H9 (cell line): ENCODE measurements around the gene FLCN. TPM values are rescaled to one million over a fixed set of nuclear protein-coding genes. Genes with fewer than 3 reads are reported as not detected.

Experiments used
- DNase-seq: peaks from one replicate; pipeline ENCODE4 v3.0.0-alpha.2; 2017
- H2AFZ ChIP-seq: one replicate; pipeline ENCODE4 v1.6.1; 2013; ENCODE audit warnings: mild to moderate bottlenecking, low read length, control low read depth, moderate library complexity
- H2AK5ac ChIP-seq: 2 replicates; pipeline ENCODE4 v1.6.1; 2013; ENCODE audit warnings: low read length, control low read depth, mixed read lengths; ENCODE audit not compliant: insufficient read length
- H2BK120ac ChIP-seq: one replicate; pipeline ENCODE4 v1.6.1; 2013; ENCODE audit warnings: low read depth, mild to moderate bottlenecking, low read length, control low read depth, inconsistent platforms; ENCODE audit not compliant: poor library complexity, severe bottlenecking
- H2BK12ac ChIP-seq: 2 replicates; pipeline ENCODE4 v1.6.1; 2013; ENCODE audit warnings: low read length, control low read depth, mixed read lengths, low read depth; ENCODE audit not compliant: insufficient read length
- H2BK15ac ChIP-seq: 2 replicates; pipeline ENCODE4 v1.6.1; 2013; ENCODE audit warnings: low read depth, low read length, control low read depth
- H2BK20ac ChIP-seq: one replicate; pipeline ENCODE4 v1.6.1; 2013; ENCODE audit warnings: low read depth, mild to moderate bottlenecking, low read length, control low read depth, inconsistent platforms; ENCODE audit not compliant: poor library complexity, severe bottlenecking
- H2BK5ac ChIP-seq: 2 replicates; pipeline ENCODE4 v1.6.1; 2013; ENCODE audit warnings: low read length, control low read depth, mixed read lengths; ENCODE audit not compliant: insufficient read length
- H3K14ac ChIP-seq: 2 replicates; pipeline ENCODE4 v1.6.1; 2013; ENCODE audit warnings: low read length, control low read depth; ENCODE audit not compliant: insufficient read depth
- H3K18ac ChIP-seq: 2 replicates; pipeline ENCODE4 v1.6.1; 2013; ENCODE audit warnings: low read depth, mild to moderate bottlenecking, mixed read lengths, low read length, control low read depth; ENCODE audit not compliant: insufficient read length
- H3K23ac ChIP-seq: 2 replicates; pipeline ENCODE4 v1.6.1; 2013; ENCODE audit warnings: low read length, control low read depth, mixed read lengths, low read depth; ENCODE audit not compliant: insufficient read length
- H3K23me2 ChIP-seq: 2 replicates; pipeline ENCODE4 v1.6.1; 2013; ENCODE audit warnings: low read depth, mild to moderate bottlenecking, mixed read lengths, low read length, control low read depth; ENCODE audit not compliant: insufficient read length, poor library complexity, severe bottlenecking
- H3K27ac ChIP-seq: 2 replicates; pipeline ENCODE4 v1.5.1; 2013; ENCODE audit warnings: low read length, control low read depth, mixed read lengths, low read depth; ENCODE audit not compliant: insufficient read length
- H3K27me3 ChIP-seq: 2 replicates; pipeline ENCODE4 v1.6.1; 2013; ENCODE audit warnings: low read length, control low read depth, inconsistent platforms; ENCODE audit not compliant: insufficient read depth
- H3K4ac ChIP-seq: 2 replicates; pipeline ENCODE4 v1.6.1; 2013; ENCODE audit warnings: low read depth, mild to moderate bottlenecking, control low read depth, inconsistent platforms, low read length, moderate library complexity
- H3K4me1 ChIP-seq: 2 replicates; pipeline ENCODE4 v1.6.1; 2013; ENCODE audit warnings: low read length, control low read depth, inconsistent platforms; ENCODE audit not compliant: insufficient read depth
- H3K4me2 ChIP-seq: 2 replicates; pipeline ENCODE4 v1.6.1; 2013; ENCODE audit warnings: low read length, control low read depth, mixed read lengths; ENCODE audit not compliant: insufficient read length, insufficient read depth
- H3K56ac ChIP-seq: 2 replicates; pipeline ENCODE4 v1.6.1; 2013; ENCODE audit warnings: low read depth, mild to moderate bottlenecking, mixed read lengths, low read length, control low read depth; ENCODE audit not compliant: insufficient read length
- H3K79me1 ChIP-seq: 2 replicates; pipeline ENCODE4 v1.6.1; 2013; ENCODE audit warnings: low read depth, mild to moderate bottlenecking, moderate library complexity, low read length, control low read depth, inconsistent platforms; ENCODE audit not compliant: insufficient read depth, poor library complexity, severe bottlenecking
- H3K79me2 ChIP-seq: 2 replicates; pipeline ENCODE4 v1.6.1; 2013; ENCODE audit warnings: low read length, control low read depth, inconsistent platforms; ENCODE audit not compliant: insufficient read depth
- H3K9ac ChIP-seq: 2 replicates; pipeline ENCODE4 v1.6.1; 2013; ENCODE audit warnings: low read length, control low read depth, mixed read lengths; ENCODE audit not compliant: insufficient read length; ENCODE audit errors: extremely low read depth
- H3K9me3 ChIP-seq: one replicate; pipeline ENCODE4 v1.6.1; 2013; ENCODE audit warnings: low read depth, low read length, inconsistent platforms; ENCODE audit not compliant: control insufficient read depth
- H3T11ph ChIP-seq: one replicate; pipeline ENCODE4 v1.6.1; 2013; ENCODE audit warnings: mild to moderate bottlenecking, low read length, control low read depth, inconsistent platforms
- H4K20me1 ChIP-seq: one replicate; pipeline ENCODE4 v1.6.1; 2013; ENCODE audit not compliant: control insufficient read depth, insufficient read length, insufficient read depth
- H4K5ac ChIP-seq: 2 replicates; pipeline ENCODE4 v1.6.1; 2013; ENCODE audit warnings: low read depth, mild to moderate bottlenecking, mixed read lengths, low read length, control low read depth; ENCODE audit not compliant: insufficient read length
- H4K8ac ChIP-seq: replicated peaks from 2 replicates; pipeline ENCODE4 v1.6.1; 2013; ENCODE audit warnings: low read length, control low read depth, mixed read lengths, low read depth; ENCODE audit not compliant: insufficient read length
- H4K91ac ChIP-seq: 2 replicates; pipeline ENCODE4 v1.6.1; 2013; ENCODE audit warnings: low read depth, mild to moderate bottlenecking, moderate library complexity, mixed read lengths, low read length, control low read depth; ENCODE audit not compliant: insufficient read length
- H3K27ac Mint-ChIP-seq, 3 experiments: 2 replicates in 2 of 3; 3 replicates in 1 of 3; pipeline ENCODE4 v1.8.0; 2020 to 2021; ENCODE audit warnings: mixed read lengths in 3 of 3, mild to moderate bottlenecking in 1 of 3, moderate library complexity in 1 of 3
- H3K27me3 Mint-ChIP-seq: 2 replicates; pipeline ENCODE4 v1.8.0; 2021; ENCODE audit warnings: low read depth, mild to moderate bottlenecking, moderate library complexity, mixed read lengths
- H3K36me3 Mint-ChIP-seq, 3 experiments: 2 replicates in 2 of 3; 3 replicates in 1 of 3; pipeline ENCODE4 v1.8.0; 2020 to 2021; ENCODE audit warnings: low read depth in 3 of 3, mixed read lengths in 3 of 3; ENCODE audit not compliant: insufficient read depth in 1 of 3
- H3K4me1 Mint-ChIP-seq, 2 experiments: 2 replicates each; pipeline ENCODE4 v1.8.0; 2020; ENCODE audit warnings: mixed read lengths in 2 of 2
- H3K4me3 Mint-ChIP-seq, 2 experiments: 2 replicates in 1 of 2; 3 replicates in 1 of 2; pipeline ENCODE4 v1.8.0; 2020 to 2021; ENCODE audit warnings: mild to moderate bottlenecking in 2 of 2, mixed read lengths in 2 of 2, moderate library complexity in 1 of 2
- H3K9me3 Mint-ChIP-seq, 2 experiments: 2 replicates in 1 of 2; 3 replicates in 1 of 2; pipeline ENCODE4 v1.8.0; 2020; ENCODE audit warnings: mild to moderate bottlenecking in 2 of 2, mixed read lengths in 2 of 2, moderate library complexity in 1 of 2
- CTCF ChIP-seq: fragments of 200-600 bp; sonication (generic); conservative IDR thresholded peaks from 3 replicates; pipeline ENCODE4 v1.8.0; 2021; ENCODE audit warnings: antibody characterized with exemption, mild to moderate bottlenecking
- WGBS: extraction: QIAGEN DNeasy Blood & Tissue Kit; methylation state at CpG from one replicate; pipeline ENCODE4 v1.1.7; 2013; ENCODE audit warnings: missing lambda C conversion rate, low lambda C conversion rate, mixed read lengths; ENCODE audit not compliant: insufficient read length; ENCODE audit errors: extremely low coverage; 5-methylcytosine and 5-hydroxymethylcytosine counted together
- long read RNA-seq: library from polyadenylated mRNA; unstranded; transcript quantifications from one replicate; pipeline ENCODE4 v2.0.0, GENCODE V29; 2020
- total RNA-seq: library from RNA; stranded (reverse); gene quantifications from 2 replicates; pipeline ENCODE4 v1.2.1, GENCODE V29; 2021

Gene FLCN
- total RNA-seq: 32.3 and 33.3 TPM in 2 replicates
- long read RNA-seq, transcript FLCN-201 (14 exons, 3,638 nt): major isoform, 27 of 76 reads
- long read RNA-seq, transcript FLCN-203 (8 exons, 1,692 nt): minor isoform, 13 of 76 reads
- long read RNA-seq, partial matches to known transcripts: 8 of 76 reads
- long read RNA-seq, other reads (novel, unspliced or antisense): 28 of 76 reads

- Histone ChIP-seq H3T11ph (no peak within 1 kb of the TSS), H2BK12ac (peak within 1 kb of the TSS; percentile 99), H2AFZ (no peak within 1 kb of the TSS), H2BK5ac (peak within 1 kb of the TSS; percentile 76), H3K23ac (no peak within 1 kb of the TSS), H3K4me1 (peaks cover 11% of the 10 kb centered on the region), H4K91ac (no peak within 1 kb of the TSS), H3K79me1 (peaks cover 3% of the 10 kb centered on the region), H3K4me2 (peak within 1 kb of the TSS; percentile 92), H2BK20ac (no peak within 1 kb of the TSS), H2BK120ac (peak within 1 kb of the TSS; percentile 71), H3K27me3 (no peaks in the 10 kb centered on the region), H3K56ac (no peak within 1 kb of the TSS), H2AK5ac (no peak within 1 kb of the TSS), H3K79me2 (peaks cover 9% of the 10 kb centered on the region; the same call in 1 of the 2 replicates), H3K23me2 (peaks cover 5% of the 10 kb centered on the region), H2BK15ac (no peak within 1 kb of the TSS), H4K20me1 (no peaks in the 10 kb centered on the region), H3K14ac (peak within 1 kb of the TSS; percentile 99), H3K27ac (no peak within 1 kb of the TSS), H4K5ac (no peak within 1 kb of the TSS), H3K9ac (peak within 1 kb of the TSS; percentile 94), H4K8ac (no peak within 1 kb of the TSS), H3K9me3 (no peaks in the 10 kb centered on the region), H3K4ac (no peak within 1 kb of the TSS), H3K18ac (peak within 1 kb of the TSS; percentile 99)
- TF ChIP-seq CTCF: no peak
- DNase-seq: peak; percentile 83
- H3K36me3 Mint-ChIP-seq: peaks cover 5 to 13% (median 6%) of the 10 kb centered on the region in 3 experiments; a peak in 5 of 7 replicates
- no peaks in the 10 kb centered on the region for H3K9me3 Mint-ChIP-seq
- peak within 1 kb of the TSS; percentile 99 to 100 (median 99) for H3K27ac Mint-ChIP-seq
- no CpG with 5 or more reads among the region's 53 CpGs for WGBS
- H3K27me3 Mint-ChIP-seq: no peaks in the 10 kb centered on the region
- H3K4me3 Mint-ChIP-seq: peak within 1 kb of the TSS; percentile 97 to 99
- H3K4me1 Mint-ChIP-seq: peaks cover 21% of the 10 kb centered on the region in 2 experiments
These were observed at the start of gene FLCN for GRCh38 chr17:17237026-17237799. FLCN (minus strand) TSS chr17:17237168; CDS start chr17:17228137, 9,031 bp downstream.
